Pons (tissue), 1 donor: ENCODE results near the gene SPTBN5.

Experiments used
- DNase-seq: peaks from one replicate; pipeline ENCODE4 v3.0.0-alpha.2; 2016; ENCODE audit warnings: low spot score

The SPTBN5 gene

GRCh38 chr15:41893422-41894250 is at the start of gene SPTBN5:
Gene SPTBN5 (minus strand): TSS chr15:41894053. CDS start chr15:41893497, 556 bp downstream.
- no peak for DNase-seq

DNA sequence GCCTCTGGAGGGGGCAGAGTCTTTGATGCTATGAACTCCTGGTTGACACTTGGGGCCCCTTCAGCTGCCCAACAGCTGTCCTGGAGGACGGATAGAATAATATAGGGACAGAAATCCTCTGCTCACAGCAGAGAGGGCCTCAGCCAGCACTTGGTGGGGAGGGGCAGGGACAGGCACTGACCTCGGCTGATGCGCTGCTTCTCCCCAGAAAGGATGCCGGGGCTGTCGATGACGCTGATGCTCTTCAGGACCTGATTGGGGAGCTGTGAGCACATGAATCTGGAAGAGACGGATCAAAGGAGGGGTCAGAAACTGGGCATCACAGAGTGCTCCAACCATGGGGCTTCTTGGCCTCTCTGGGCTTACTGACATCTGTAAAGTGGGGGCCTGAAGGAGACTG is 49.0 kb upstream of the SPTBN5 start:
- DNase-seq = no peak

DNA sequence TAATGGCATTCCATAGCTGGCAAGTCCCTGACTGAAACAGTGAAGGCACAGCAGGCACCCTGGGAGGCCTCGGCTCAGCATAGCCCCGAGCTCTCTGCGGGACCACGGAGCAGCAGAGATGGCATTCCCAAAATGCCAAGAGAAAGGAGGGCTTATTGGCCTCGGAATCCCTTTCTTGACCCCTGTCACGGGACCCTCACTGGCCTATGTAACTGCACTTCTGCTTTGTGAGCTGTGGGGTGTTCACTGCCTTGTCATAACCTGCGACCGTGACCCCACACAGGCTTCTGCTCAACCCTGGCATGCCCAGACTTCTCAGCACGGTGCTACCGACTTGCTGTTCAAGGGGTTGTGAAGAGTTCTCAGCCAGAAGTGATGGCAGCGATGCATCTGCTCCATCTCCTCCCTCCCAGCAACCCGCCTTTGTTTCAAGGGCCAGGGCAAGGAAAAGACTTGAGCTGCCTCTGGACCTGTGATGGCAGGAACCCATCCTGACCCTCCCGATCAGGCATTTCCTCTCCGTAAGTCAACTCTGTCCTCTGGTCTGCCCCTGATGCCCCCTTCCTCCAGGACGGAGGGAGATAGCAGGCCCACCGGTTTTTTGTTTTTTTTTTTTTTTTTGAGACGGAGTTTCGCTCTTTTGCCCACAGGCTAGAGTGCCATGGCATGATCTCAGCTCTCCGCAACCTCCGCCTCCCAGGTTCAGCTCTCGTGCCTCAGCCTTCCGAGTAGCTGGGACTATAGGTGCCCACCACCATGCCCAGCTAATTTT is 48.0 kb upstream of the SPTBN5 start:
- DNase-seq = no peak

- DNase-seq = no peak
These were observed 46.6 kb upstream of the SPTBN5 start for GRCh38 chr15:41940441-41940857.

DNA sequence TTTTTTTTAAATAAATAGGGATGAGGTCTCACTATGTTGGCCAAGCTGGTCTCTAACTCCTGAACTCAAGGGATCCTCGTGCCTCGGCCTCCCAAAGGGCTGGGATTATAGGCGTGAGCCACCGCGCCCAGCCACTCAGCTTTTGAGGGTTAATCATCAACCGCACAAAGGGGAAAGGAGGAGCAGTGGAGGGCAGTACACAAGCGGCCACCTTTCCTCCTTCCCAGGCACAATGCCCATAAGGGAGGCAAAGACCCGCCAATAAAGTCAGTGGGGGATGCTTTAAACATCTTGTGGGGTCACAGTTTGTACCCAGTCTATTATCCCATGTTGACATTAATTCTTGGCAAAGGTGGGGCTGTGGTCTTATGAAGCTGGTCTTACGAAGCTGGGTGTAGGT is 46.1 kb upstream of the SPTBN5 start:
- DNase-seq = no peak

- no peak for DNase-seq
These were observed 43.7 kb upstream of the SPTBN5 start for GRCh38 chr15:41937568-41937923.

GRCh38 chr15:41936649-41937567 is 43.1 kb upstream of the SPTBN5 start:
- peak; percentile 75 for DNase-seq

DNA sequence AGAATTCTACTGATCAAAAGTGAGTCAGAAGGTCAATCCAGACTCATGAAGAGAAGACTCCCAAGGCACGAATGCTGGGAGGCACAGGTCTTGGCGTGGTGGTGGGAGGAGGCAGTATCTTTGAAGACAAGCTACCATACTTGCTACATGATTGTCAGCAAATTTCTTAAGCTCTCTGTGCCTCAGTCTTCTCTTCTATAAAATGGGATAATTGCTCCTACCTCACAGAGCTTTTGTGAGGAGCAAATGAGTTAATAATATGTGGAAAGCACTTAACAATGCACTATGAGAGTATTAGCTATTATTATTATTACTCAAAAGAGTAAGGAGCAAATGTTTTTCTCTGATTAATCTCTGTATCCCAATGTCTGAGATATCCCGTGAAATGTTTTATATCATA is 42.3 kb upstream of the SPTBN5 start:
- no peak for DNase-seq

- no peak for DNase-seq
These were observed 41.7 kb upstream of the SPTBN5 start for GRCh38 chr15:41935566-41936020.

- no peak for DNase-seq
These were observed 41.0 kb upstream of the SPTBN5 start for GRCh38 chr15:41934843-41935242.

- DNase-seq = no peak
These were observed 39.9 kb upstream of the SPTBN5 start for GRCh38 chr15:41933771-41934170.

- DNase-seq = no peak
These were observed 39.5 kb upstream of the SPTBN5 start for GRCh38 chr15:41933326-41933725.

DNA sequence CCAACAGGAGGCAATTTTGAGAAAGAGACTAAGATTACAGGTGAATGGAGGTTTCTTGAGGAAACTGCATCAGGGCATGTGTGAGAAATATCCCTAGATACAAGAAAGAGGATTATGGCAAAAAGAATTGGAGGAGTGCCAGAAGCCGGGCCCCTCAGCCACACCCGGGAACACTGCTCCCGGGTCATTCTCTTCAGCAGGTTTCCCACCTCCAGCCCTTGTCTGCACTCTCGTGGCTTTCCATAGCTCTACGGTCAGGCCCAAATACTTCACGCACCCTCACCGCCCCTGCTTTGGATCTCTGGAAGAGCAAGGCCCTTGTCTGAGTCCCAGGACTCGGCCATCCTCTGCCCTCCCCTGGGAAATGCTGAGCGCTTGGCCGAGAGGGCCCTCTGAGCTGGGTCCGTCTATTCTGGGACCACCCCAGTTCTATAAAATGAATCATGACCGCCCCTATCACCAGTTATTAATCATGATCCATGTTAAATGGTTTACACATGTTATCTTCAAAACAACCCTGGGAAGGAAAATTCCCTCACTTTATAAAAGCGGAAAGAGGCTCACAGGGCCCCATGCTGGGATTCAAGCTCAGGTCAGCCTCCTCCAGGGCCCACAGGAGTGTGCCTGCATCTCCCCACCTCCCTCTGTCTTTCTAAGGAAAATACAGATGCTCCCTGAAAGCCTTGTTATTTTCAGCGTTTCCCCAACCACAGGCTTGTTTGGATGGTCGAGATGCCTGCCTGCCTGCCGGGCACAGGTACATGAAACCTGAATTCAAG is 38.8 kb upstream of the SPTBN5 start:
- no peak for DNase-seq

GRCh38 chr15:41932101-41932500 is 38.2 kb upstream of the SPTBN5 start:
- DNase-seq = no peak

- DNase-seq = no peak
These were observed 37.0 kb upstream of the SPTBN5 start for GRCh38 chr15:41930867-41931222.

DNA sequence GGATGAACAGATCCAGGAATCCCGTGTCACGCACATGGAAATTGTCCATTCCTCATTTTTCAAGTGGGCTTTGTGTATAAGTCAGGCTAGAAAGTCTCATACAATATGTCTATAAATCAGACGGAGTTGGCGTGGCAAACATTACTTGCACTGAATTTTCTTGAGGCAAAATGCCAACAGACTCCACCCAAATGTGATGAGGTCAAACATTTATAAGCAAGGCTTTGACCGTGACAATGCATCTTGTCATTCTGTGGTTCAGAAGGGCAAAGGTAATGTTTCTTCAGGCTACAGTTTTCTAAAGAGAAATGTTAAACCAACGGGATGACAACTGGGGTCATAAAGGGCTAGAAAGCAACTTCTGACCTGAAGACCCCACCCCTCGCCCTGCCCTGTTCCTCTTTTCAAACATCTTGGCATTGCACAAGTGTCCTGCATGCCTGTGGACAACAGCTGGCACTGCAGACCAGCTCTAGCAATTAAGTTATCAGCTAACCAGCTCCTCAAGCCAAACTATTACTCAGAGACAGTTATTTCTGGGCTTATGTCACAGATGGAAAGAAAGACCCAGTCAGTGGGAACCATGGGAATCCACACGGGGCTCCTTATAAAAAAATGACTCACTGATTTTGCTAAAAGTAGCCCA is 36.5 kb upstream of the SPTBN5 start:
- no peak for DNase-seq

DNA sequence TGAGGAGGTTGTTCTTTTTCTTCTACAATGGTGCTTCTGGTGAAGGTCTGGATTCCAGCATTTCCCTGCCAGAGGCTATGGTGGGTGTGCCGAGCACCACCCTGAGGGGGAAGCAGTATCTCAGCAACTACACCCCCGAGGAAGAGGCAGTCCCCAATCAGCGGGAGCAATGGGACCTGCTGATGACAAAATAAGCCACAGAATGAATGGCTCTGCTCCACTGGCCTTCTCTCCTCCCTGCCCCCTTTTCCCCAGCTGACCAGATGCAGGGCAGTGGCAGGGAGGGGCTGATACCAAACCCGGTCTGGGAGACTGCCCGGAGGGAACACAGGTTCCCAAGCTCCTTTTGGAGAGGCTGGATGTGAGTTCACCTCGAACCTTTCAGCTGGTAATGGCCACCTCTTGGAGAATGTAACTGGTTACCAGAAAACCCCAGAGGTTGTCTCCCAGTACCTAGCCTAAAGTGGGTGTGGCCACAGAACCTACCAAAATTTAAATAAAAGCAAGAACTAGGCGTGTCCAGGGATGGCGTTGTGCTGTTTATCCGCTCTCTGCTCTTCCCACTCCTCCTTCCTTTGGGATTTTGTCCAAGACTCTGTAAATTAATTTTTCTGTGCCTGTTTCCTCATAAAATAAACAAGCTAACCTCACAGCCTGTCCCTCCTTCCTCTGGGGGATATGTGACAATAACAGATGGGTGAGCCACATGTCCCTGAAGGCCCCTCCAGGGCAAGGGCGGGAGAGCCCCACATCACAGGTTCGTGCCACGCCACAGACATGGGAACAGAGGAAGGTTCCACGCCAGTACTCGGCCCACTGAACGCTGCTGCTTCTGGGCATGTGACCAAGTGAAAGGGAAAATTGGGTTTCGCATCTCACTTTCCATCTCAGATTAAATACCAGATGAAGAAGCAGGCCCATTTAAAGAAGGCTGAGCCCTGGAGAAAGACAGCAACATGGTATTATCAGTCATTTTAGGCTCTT is 35.1 kb upstream of the SPTBN5 start:
- DNase-seq = no peak

GRCh38 chr15:41928100-41928499 is 34.2 kb upstream of the SPTBN5 start:
- no peak for DNase-seq

DNA sequence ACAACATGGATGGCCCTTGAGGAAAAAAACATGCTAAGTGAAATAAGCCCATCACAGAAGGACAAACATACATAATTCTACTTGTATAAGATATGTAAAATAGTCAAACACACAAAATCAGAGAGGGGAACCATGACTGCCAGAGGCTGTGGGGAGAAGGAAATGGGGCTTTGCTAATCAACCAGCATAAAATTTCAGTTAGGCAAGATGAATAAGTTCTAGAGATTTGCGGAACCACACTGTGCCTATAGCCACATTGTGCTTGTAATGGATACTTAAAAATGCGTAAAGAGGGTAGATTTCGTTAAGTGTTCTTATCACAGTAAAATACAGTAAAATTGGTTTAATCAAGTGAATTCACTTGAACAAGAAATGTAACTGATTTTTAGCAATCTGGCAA is 33.7 kb upstream of the SPTBN5 start:
- DNase-seq = no peak
